Measurements from ENCODE around the gene CIRBP.

Gene CIRBP

DNA sequence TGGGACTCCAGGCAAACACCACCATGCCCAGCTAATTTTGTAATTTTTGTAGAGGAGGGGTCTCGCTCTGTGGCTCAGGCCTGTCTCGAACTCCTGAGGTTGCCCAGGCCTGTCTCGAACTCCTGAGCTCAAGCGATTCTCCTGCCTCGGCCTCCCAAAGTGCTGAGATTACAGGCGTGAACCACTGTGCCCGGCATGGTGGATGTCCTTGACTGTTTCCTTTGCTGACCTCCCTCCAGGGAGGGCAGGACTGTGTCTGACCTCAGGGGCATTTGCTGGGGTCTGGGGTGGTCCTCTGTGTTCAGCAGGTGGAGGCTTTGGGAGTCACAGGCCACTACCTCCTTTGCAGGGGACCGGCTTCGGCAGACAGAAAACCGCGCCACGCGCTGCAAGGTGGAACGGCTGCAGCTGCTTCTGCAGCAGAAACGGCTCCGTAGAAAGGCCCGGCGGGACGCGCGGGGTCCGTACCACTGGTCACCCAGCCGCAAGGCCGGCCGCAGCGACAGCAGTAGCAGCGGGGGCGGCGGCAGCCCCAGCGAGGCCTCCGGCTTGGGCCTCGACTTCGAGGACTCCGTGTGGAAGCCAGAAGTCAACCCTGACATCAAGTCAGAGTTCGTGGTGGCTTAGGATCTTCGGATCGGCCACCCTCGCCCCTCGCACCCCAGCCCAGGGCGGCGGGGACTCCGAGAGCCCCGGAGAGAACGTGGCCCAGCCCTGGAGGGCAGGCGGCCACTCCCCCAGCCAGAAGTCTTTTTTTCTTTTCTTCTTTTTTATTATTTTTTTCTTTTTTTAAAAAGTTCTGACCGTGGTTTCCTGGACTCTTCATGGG lies 12.3 kb upstream of the CIRBP start:
- DNase-seq (ENCODE audit: low read depth) = no peak

DNA sequence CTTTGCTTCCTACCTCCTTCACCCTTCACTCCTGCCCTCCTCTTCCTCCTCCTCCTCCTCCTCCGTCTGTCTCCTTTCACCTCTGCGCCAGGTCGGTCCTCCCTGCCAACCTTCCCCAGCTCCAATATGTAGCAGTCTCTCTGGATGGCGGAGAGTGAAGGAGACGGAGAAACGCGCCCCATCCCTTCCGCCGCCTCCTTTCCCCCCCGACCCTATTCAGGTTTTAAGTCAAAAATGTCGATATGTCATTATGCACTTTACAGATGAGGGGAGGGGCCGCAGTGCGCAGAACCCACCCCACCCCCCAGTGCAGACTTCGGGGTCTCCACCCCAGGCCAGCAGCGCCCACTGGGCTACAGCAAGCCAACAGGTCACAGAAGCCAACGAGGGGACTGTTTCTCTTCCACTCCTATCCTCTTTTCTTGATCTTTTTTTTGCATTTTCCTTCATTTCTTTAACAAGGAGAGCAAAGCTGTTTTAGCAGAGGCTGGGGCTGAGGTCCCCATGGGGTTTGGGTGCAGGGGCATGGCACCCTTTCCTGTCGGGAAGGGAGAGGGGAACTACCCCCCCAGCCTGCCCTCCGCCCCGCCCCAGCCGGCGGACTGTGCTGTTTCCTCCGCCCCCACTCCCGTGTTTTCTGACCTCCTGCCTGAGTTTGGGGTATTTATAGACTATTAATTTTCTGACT lies 11.5 kb upstream of the CIRBP start:
- DNase-seq (ENCODE audit: low read depth) = no peak

DNA sequence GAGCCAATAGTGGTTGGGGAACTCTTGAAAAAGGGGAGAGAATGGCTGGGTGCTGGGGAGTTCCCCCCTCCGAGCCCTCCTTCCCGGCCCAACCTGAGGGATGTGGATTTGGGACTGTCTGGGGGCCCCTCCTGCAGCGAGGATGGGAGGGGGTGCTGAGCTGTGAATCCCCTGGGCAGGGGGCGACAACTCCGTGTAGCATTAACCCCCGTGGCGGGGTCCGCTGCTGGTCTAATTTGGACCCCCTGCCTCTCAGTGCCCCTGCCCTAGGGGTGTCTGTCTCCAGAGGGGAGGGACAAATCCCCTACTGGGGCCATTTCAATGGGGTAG lies 11.0 kb upstream of the CIRBP start:
- no peak for DNase-seq (ENCODE audit: low read depth)

DNA sequence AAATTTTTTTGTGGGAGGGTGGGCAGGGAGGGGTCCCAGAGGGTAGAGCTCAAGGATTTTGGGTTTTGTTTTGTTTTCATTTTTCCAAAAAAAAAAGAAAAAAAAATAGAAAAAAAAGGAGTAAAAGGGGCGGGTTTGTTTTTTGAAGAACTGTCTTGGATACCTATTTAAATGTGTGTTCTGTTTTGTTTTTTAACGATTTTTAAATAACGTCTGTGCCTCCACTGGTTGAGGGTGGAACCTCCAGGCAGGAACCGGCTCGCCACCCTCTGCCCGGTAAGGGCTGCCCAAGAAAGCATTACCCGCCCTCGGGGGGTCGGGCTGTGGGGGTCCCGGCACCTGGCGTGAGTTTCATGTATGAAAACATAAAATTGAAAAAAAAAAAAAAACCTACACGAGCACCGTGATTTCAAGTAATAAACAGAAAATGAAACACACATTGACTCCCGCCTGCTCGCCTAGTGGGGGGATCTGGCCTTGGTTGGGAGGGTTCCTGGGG lies 10.4 kb upstream of the CIRBP start:
- no peak for DNase-seq (ENCODE audit: low read depth)

DNA sequence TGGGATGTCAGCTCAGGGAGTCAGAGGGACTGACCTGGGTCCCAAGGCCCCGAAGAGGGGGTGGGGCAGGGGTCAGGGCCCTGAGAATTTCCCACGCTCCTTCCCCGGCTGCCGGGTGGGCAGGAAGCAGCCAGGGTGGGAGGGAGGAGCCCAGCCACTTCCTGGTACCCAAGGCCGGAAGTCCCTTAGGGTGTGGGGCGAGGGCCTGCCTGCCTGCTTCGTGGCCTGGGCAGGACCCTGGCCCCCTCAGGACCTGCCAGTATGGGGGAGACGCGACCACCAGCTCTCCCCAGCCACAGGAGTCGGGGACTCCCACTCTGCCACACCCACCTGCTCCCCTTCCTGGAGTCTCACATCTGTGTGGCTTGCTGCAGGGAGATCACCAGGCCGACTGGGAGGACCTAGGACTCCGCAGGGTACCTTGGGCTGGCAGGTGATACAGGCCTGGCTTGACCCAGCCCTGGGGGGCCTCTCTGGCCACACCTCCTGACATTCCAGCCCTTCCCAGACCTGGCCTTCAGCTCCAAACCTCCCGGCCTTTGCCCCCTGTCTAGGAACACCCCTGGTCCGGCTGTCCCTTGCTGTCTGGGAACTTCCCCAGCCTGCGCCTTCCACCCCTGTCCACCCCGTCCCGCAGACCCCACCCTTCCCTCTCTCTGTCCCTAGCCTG lies 9.8 kb upstream of the CIRBP start:
- DNase-seq (ENCODE audit: low read depth) = no peak

DNA sequence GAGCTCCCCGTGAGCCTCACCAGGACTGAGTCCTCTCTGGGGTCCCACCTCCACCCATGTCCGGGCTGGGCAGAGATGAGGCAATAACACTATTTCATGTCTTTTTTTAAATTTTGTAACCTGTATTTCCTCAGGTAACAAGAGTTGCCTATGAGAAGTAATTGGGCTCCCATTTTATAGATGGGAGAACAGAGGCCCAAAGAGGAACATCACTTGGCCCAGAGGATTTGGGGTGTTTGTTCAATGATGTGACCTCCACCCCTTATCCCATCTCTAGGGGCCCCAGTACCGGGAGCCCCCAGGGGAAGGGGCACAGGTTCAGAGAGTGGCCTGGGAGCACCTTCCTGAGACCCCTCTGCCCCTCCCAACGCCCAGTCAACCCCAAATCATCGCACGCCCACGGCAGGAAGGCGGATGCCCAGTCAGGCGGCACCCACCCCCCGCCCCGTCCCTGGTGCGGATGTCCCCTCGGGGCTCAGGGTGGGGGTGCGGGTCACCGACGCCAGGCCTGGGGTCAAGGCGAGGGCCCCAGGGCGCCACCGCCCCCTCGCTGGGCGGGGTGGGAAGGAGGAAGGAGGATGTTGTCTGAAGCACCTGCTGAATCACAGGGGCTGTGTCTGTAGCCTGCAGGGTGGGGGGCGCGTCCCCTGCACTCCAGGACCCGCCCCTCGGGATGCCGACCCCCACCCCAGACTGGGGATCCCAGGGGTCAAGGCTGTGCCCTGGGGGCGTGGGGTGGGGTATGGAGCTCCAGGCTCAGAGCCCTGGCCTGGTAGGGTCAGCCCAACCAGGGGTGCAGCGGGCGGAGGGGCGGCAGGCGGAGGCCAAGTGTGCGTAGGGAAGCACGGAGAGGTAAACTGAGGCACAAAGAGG lies 9.0 kb upstream of the CIRBP start:
- DNase-seq (ENCODE audit: low read depth) = no peak

DNA sequence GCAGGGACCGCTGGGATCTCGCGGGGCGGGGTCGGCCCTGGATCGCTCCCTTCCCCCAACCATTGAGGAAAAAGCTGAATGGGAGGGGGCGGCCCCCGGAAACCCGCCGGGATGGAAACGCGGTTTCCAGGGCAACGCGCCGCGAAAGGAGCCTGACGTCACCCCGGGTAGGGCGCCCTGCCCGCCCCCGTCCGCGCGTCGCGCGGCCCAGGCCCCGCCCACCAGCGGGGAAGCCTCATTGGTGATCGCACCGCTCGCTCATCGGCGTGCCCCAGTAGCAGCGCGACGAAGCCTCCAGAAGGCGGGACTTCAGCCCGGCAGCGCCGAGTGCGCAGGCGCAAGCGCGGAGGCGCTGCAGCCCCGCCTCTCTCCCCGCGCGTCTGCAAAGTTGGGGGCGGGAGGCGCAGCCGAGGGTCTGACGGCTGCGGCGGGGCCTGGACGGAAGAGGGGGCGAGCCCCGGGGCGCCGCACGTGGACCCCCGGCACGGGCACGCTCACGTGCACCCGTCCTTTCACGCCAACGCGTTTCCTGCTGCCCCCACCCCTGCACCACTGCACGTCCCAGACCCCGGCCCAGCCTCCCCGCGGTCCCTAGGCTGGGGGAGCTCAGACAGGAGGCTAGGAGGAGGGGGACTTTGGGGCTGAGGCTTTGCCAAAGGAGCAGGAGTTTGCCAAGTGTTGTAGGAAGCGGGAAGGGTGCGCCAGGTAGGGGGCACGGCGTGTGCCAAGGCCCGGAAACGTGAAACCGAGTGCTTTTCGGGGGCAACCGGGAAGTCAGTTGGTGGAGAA lies 8.2 kb upstream of the CIRBP start:
- DNase-seq (ENCODE audit: low read depth) = no peak

DNA sequence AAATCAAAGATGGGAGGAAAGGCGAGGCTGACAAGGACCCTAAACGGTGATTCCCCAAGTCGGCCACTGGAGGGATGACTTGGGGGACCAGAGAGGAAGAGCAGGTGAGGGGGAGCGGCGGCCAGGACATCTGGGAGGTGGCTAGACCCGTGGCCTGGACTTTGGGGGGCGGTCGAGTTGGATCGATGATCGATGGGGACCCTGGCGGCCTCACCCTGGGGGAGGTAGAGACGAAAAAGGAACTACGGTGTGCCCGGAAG lies 7.7 kb upstream of the CIRBP start:
- DNase-seq (ENCODE audit: low read depth) = no peak

DNA sequence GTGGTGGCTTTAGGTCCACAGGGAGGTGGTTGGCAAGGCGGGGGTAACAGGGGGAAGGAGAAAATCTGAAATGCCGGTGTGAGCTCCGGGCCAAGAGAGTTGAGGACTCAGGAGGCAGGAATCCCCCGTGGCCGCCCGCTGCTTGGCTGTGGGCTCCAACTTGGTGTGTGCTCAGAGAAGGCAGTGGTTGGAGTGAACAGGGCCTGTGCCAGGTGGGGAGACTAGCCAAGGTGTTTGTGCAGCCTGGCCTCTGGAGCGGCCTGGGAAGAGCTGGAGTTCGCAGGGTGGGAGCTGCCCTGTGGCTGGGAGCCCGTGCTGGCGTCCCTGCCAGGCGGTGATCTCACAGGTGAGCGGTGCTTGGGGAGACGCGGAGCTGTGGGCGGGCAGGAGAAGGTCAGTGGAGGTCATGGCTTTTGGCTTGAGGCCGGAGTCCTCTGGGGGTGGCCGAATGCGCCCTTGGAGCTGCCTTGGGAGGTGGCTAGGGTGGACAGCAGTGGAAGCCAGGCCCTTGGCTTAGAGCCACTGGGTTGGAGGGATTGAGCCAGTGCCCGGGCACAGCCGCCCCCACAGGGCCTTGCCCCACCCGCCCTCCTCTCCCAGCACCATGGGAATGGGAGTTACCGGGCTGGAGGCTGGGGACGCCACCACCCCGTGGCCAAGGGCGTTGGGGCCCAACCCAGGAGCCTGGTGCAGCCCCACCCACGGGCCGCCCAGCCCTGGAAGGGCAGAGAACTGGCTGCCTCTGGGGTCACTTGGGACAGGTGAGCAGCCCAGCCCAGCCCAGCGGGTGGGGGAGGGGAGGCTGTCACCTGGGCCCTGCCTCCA lies 7.1 kb upstream of the CIRBP start:
- DNase-seq (ENCODE audit: low read depth) = no peak

DNA sequence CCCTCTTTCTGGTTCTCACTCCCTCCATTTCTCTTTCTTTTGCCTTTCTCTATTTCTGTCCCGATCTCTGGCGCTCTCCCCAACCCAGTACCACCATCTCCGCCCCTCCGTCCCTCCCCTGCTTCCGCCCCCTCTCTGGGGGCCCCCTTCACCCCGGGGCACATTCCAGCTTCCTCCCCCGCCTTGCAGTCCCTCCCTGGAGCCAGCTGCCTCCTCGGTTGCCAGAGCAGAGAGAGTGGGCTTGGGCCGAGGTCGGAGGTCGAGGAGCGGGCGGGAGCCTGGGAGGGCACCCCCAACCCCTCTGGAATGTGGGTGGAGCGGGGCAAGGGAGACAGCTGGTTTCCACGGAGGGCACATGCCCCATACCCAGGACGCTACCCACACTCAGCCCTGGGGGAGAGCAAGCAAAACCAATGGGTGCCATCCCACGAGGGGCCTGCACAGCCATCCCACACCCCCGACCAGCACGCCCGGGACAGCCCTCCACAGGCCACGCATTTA lies 6.5 kb upstream of the CIRBP start:
- DNase-seq (ENCODE audit: low read depth) = no peak

DNA sequence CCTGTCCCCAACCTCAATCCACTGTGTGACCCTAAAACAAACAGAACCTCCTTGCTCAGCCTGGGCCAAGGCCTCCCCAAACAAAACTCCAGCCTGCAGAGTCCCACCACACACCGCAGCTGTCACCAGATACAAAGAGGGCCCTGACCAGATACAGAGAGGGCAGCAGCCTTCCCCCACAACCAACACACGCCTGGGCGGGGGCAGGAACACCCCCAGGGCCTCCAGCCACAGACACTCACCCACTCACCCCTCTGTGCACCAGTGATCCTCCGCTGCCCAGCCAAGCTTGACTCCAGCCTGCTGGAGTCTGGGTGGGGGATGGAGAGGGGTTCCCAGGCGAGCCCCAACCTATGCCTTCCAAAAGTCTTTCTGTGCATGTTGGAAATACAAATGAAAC lies 5.9 kb upstream of the CIRBP start:
- no peak for DNase-seq (ENCODE audit: low read depth)

DNA sequence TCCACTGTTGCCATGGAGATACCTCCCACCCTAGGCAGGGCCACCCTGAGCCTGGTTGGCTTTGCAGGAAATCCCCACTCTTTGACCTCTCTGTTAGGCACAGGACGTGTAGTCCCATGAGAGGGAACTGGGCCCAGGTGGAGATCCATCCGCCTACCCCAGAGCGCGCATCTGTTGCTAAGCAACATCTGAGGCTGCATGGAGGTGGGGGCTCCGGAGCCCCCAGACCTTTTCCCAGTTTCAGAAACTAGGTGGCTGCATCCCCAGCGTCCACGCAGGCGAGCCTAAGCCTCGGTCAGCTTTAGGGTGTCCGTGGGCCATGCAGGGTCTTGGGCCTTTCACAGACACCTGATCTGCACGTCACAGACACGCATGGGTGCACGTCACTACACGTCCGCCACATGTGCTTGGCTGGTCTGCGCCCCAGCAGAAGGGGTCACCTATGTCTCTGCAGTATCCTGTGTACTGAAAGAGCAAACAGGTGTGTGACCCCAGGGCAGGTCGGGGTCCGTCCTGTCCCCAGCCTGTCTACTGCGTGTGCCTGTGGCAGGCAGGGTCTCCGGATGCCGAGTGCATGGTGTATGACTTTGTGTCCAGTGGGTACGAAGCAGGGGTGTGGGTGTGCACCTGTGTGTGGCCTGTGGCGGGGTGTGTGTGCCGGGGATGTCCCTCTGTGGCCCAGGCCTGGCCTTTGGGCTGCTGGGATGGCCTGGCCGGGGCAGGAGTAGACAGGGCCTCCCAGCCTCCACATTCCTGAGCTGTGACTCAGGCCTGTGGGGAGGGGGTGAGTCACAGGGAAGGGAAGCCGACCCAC lies 4.1 kb upstream of the CIRBP start:
- DNase-seq (ENCODE audit: low read depth) = no peak

DNA sequence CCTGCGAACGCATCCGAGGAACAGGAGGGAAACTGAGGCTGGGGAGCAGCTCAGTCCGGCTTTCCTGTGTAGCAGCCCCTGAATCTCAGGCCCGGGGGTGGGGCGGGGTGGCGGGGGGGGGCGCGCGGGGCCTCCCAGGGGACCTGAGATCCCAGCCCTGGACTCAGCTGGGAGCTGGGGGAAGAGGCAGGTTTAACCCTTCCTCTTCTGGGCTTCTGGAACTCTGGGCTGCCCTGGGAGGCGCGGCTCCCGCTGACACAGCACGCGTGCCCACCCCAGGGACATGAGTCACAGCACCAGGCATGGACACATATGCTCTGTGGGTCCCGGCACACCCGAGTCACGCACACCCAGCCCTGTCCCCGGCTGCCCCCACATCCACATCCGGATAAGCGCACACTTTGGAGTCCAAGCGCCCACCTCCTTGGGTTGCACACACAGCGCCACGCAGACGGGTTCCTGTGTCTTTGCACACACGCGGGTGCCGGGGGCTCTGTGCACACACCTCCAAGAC lies 3.5 kb upstream of the CIRBP start:
- DNase-seq (ENCODE audit: low read depth) = no peak

DNA sequence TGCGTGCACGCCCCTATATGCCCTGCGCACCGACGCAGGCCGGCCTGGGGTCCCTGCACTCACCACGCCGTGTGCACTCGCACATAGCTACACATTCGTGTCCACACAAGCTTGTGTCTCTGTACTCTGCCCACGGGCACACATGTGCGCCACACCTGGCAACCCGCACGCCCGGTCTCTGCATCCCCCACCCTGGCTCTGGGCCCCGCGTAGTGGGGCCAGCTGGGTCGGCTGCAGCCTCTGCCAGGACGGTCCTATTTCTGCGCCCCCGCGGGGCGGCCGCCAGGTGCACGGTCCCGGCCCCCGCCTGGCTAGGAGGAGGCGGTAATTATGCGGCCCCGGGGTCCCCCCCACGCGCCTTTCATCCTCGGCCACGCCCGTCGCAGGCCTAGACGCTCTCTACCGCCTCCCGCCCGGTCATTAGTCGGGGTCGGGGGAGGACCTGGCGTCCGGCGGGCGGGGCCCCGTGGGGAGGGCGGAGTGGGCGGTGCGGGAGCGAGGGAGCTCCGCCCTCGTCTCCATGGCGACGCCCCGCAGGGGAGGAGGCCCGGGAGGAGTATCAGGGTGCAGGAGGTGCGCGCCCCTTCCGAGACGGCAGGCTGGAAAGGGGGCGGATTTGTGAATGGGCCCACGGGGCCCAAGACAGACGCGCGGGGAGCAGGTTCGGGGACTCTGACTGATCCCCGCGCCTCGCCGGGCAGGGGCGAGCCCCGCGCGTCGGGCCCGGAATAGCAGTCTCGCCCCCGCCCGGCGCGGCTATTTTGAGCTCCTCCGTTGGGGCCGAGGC lies 2.8 kb upstream of the CIRBP start:
- no peak for DNase-seq (ENCODE audit: low read depth)

DNA sequence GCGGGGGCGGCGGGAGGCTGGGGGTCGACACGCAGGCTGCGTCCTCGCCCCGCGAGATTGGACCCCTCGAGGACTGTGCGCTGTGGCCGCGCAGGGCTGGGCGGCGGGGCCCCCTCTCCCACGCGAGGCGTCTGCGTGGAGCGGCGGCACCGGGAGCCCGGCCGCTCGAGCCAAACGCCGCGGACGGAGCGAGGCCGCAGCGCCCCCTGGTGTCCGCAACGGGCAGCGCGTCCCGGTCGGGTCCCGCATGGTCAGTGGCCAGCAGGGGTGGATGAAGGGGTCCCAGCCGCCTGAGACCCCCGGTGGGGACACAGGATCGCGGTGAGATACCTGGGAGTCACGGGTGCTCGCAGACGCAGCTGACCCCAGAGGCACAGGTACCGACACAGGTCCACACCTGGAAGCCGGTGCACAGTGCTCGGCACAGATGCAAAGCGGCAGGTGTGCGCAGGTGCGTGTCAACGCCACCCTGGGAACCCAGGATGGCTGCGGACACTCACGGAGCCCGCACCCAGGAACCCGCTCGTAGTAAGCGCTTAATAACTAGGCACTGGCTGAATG lies 2.1 kb upstream of the CIRBP start:
- no peak for DNase-seq (ENCODE audit: low read depth)

DNA sequence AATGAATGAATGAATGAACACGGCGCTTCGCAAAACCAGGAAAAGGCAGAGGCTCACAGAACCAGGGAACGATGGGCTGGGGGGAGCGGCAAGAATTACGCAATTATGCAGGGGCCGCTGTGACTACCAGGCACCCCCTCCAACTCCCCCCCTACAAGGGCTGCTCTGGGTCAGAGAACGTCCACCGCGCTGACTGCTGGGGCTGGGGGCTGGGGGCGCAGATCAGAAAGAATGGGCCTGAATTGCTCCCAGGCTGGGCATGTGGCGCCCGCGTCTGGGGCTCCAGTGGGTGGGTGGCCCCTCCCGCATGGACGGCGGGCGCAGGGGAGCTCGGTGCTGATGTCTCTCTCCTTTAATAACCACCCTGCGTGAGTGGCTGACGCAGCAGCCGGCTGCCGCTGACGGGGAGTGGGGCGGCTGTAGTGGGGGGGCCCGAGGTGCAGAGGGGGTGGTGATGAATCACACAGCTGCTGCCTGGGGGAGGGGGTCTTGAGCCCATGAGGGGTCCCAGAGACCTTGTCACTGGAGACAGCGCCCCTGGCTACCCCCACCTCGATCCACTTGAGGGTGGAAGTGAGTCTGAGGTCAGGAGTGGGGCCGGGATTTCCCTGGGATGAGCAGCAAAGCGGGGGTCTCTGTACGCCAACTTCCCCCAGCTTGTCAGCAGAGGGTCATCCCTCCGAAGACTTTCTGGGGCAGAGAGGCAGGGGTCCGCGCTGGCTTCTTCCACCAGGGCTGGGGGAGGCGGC lies 1.5 kb upstream of the CIRBP start:
- DNase-seq (ENCODE audit: low read depth) = no peak

DNA sequence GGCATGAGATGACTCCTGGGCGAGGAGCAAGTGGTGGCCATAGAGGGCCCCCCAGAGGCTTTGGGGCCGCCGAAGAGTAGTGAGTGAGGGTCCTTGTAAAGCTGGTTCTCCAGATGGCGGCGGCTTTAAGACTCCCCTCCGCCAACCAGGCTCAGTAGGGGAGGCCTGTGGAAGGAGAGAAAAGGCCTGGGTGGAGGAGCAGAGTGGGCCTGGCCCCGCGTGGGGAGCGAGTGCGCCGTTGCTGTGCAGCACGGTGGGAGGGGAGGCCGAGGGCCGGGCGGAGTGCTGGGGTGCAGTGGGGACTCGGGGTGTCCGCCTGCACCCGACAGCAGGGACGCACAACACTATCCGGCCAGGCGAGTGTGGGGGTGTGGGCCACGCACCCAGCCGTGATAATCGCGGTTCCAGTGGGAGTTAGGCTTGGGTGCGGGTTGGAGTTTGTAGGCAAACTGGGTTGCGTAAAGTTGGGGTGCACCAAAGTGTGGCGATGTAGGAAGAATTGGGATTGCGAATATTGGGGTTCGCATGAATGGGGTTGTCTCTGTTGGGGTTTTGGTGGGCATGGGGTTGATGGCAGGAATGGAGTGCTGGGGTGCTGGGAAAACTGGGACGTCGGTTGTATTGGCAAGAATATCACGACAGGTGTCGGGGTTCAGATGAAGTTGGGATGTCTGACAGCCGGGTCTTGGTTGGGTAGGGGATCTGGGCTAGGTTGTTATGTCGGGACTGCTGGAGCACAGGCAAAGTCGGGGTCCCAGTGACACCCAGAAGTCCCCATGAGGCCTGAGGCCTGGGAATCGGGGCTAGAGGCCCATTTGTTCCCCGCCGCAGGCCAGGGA lies 687 bp upstream of the CIRBP start:
- no peak for DNase-seq (ENCODE audit: low read depth)
